Esophagus squamous epithelium (tissue), 5 donors: ENCODE measurements around the gene SUN3. TPM values are rescaled to one million over a fixed set of nuclear protein-coding genes. Genes with fewer than 3 reads are reported as not detected.

Experiments used
- DNase-seq: peaks from one replicate; lab custom pipeline; 2025; lab: John Stamatoyannopoulos, UW
- H3K27ac ChIP-seq, 4 donors: fragments of 200-600 bp; sonication (generic); one replicate each; pipeline ENCODE4 v1.5.1; 2016 to 2019; ENCODE audit warnings: mild to moderate bottlenecking in 1 of 4
- H3K27me3 ChIP-seq, 4 donors: fragments of 200-600 bp; sonication (generic); 1 replicate in 3 of 4; 2 replicates in 1 of 4; pipeline versions ENCODE4 v1.5.1 to v1.6.0; 2017 to 2021; ENCODE audit warnings: antibody characterized with exemption in 1 of 4
- H3K36me3 ChIP-seq, 3 donors: fragments of 200-600 bp; sonication (generic); one replicate each; pipeline ENCODE4 v1.5.1; 2016 to 2019
- H3K4me1 ChIP-seq, 3 donors: fragments of 200-600 bp; sonication (generic); one replicate each; pipeline ENCODE4 v1.5.1; 2017 to 2019
- H3K4me3 ChIP-seq, 4 donors: fragments of 200-600 bp; sonication (generic); 1 replicate in 3 of 4; 2 replicates in 1 of 4; pipeline ENCODE4 v1.5.1; 2016 to 2019; ENCODE audit warnings: mild to moderate bottlenecking in 2 of 4, moderate library complexity in 1 of 4
- H3K9me3 ChIP-seq, 3 donors: fragments of 200-600 bp; sonication (generic); one replicate each; pipeline ENCODE4 v1.5.1; 2016 to 2019
- CTCF ChIP-seq, 6 experiments: fragments of 450-650 bp in 4 of 6; fragments of 200-600 bp in 2 of 6; sonication (generic) in 2 of 6; IDR thresholded peaks; one replicate each; pipeline ENCODE4 v1.5.1; 2016 to 2019; ENCODE audit warnings: antibody characterized with exemption in 6 of 6, mild to moderate bottlenecking in 4 of 6, moderate library complexity in 4 of 6
- POLR2A ChIP-seq, 4 donors: fragments of 450-650 bp; IDR thresholded peaks; one replicate each; pipeline ENCODE4 v1.6.1; 2017; ENCODE audit warnings: antibody characterized with exemption in 4 of 4, mild to moderate bottlenecking in 4 of 4, moderate library complexity in 3 of 4
- WGBS, 2 donors: methylation state at CpG; one replicate each; pipeline ENCODE4 v1.1.5; 2018; 5-methylcytosine and 5-hydroxymethylcytosine counted together
- intact Hi-C: fragments of 100-400 bp; cut with DNase I; formaldehyde crosslinking; loops from one replicate; pipeline ENCODE4 v1.15.0; 2022
- total RNA-seq, 4 donors: library from RNA; depleted of rRNA; stranded (reverse); fragments of >200 nt; gene quantifications; one replicate each; pipeline ENCODE4 v1.1.0, GENCODE V29; 2016
- donor health status: DM: yes; HTN: yes; CAD: no.

SUN3 gene
- total RNA-seq, 4 donors from 2014 or later, result not detected

- Histone ChIP-seq H3K27me3 (no peaks in the 10 kb centered on the region), H3K36me3 (peaks cover 0 to 11% (median 6%) of the 10 kb centered on the region in 3 donors), H3K4me1 (peaks cover 0 to 26% (median 4%) of the 10 kb centered on the region in 3 donors), H3K9me3 (no peaks in the 10 kb centered on the region), H3K4me3 (no peak overlapping the region), H3K27ac (peak overlapping the region in 2 of 4 donors; percentile 10 to 59)
- intact Hi-C loops, result loop anchor here (5.0 kb wide), 1 partner anchor 163 kb away; no protein-coding TSS in a partner anchor
- 91 to 92% methylated on average over 3 to 4 of the region's 4 CpGs for WGBS, 2 donors
- DNase-seq, result no peak
- no peak for TF ChIP-seq POLR2A (IDR thresholded peaks at IDR 0.05)
- no peak for TF ChIP-seq CTCF (IDR thresholded peaks at IDR 0.05)
Observed at GRCh38 chr7:47949703-47950102, 79.2 kb downstream of the SUN3 start.

- Histone ChIP-seq H3K27ac (peak within 1 kb of the TSS in 3 of 4 donors; percentile 5 to 75 (median 36)), H3K36me3 (no peaks in the 10 kb centered on the region), H3K27me3 (no peaks in the 10 kb centered on the region), H3K9me3 (no peaks in the 10 kb centered on the region), H3K4me1 (peaks cover 0 to 26% (median 4%) of the 10 kb centered on the region in 3 donors), H3K4me3 (no peak within 1 kb of the TSS)
- no peak for DNase-seq
- intact Hi-C loops, result loop anchor here (5.0 kb wide), 1 partner anchor 164 kb away; no protein-coding TSS in a partner anchor
- no peak for TF ChIP-seq CTCF (IDR thresholded peaks at IDR 0.05)
- TF ChIP-seq POLR2A (IDR thresholded peaks at IDR 0.05), result no peak
- WGBS, 2 donors, result 65 to 80% methylated on average over 4 to 7 of the region's 7 CpGs
Observed at GRCh38 chr7:47948141-47948790, 80.6 kb downstream of the SUN3 start, which contains the start of gene PKD1L1. Gene PKD1L1, minus strand, starts transcription at chr7:47948466. Its CDS starts 26 bp downstream, at chr7:47948440.

GRCh38 chr7:47947355-47947749, 81.6 kb downstream of the SUN3 start:
- WGBS, 2 donors, result 90 to 94% methylated on average over 5 to 6 of the region's 7 CpGs
- peaks cover 0 to 26% (median 4%) of the 10 kb centered on the region in 3 donors for H3K4me1 ChIP-seq
- H3K27ac ChIP-seq, result peak overlapping the region in 3 of 4 donors; percentile 5 to 75 (median 36)
- intact Hi-C loops, result loop anchor here (5.0 kb wide), 1 partner anchor 165 kb away; no protein-coding TSS in a partner anchor
- H3K36me3 ChIP-seq, result no peaks in the 10 kb centered on the region
- H3K9me3 ChIP-seq, result no peaks in the 10 kb centered on the region
- H3K4me3 ChIP-seq, result no peak overlapping the region
- TF ChIP-seq CTCF (IDR thresholded peaks at IDR 0.05), result no peak
- no peak for TF ChIP-seq POLR2A (IDR thresholded peaks at IDR 0.05)
- no peaks in the 10 kb centered on the region for H3K27me3 ChIP-seq
- no peak for DNase-seq

GRCh38 chr7:47946581-47947354, 82.1 kb downstream of the SUN3 start:
- TF ChIP-seq POLR2A (IDR thresholded peaks at IDR 0.05) (no peak), CTCF (IDR thresholded peaks at IDR 0.05) (no peak)
- intact Hi-C loops, result loop anchor here (5.0 kb wide), 1 partner anchor 166 kb away; no protein-coding TSS in a partner anchor
- H3K4me1 ChIP-seq, result peaks cover 0 to 29% (median 7%) of the 10 kb centered on the region in 3 donors
- no peak overlapping the region for H3K4me3 ChIP-seq
- 53 to 75% methylated on average over 7 of the region's 7 CpGs for WGBS, 2 donors
- H3K27me3 ChIP-seq, result no peaks in the 10 kb centered on the region
- no peaks in the 10 kb centered on the region for H3K9me3 ChIP-seq
- no peak for DNase-seq
- no peaks in the 10 kb centered on the region for H3K36me3 ChIP-seq
- peak overlapping the region in 3 of 4 donors; percentile 5 to 75 (median 40) for H3K27ac ChIP-seq
